ENCODE results near the gene HOXA11.

GRCh38 chr7:27134392-27134791, 50.6 kb downstream of the HOXA11 start:
- TF ChIP-seq CTCF (IDR thresholded peaks at IDR 0.05; ENCODE audit: poor library complexity, severe bottlenecking) (no peak), TAF1 (IDR thresholded peaks at IDR 0.05; ENCODE audit: low read depth) (no peak), POLR2AphosphoS5 (IDR thresholded peaks at IDR 0.05) (no peak), EZH2 (IDR thresholded peaks at IDR 0.05; ENCODE audit: borderline replicate concordance, insufficient read depth, low read length, poor library complexity, severe bottlenecking) (no peak)
- TF ChIP-seq, protein P1, sequence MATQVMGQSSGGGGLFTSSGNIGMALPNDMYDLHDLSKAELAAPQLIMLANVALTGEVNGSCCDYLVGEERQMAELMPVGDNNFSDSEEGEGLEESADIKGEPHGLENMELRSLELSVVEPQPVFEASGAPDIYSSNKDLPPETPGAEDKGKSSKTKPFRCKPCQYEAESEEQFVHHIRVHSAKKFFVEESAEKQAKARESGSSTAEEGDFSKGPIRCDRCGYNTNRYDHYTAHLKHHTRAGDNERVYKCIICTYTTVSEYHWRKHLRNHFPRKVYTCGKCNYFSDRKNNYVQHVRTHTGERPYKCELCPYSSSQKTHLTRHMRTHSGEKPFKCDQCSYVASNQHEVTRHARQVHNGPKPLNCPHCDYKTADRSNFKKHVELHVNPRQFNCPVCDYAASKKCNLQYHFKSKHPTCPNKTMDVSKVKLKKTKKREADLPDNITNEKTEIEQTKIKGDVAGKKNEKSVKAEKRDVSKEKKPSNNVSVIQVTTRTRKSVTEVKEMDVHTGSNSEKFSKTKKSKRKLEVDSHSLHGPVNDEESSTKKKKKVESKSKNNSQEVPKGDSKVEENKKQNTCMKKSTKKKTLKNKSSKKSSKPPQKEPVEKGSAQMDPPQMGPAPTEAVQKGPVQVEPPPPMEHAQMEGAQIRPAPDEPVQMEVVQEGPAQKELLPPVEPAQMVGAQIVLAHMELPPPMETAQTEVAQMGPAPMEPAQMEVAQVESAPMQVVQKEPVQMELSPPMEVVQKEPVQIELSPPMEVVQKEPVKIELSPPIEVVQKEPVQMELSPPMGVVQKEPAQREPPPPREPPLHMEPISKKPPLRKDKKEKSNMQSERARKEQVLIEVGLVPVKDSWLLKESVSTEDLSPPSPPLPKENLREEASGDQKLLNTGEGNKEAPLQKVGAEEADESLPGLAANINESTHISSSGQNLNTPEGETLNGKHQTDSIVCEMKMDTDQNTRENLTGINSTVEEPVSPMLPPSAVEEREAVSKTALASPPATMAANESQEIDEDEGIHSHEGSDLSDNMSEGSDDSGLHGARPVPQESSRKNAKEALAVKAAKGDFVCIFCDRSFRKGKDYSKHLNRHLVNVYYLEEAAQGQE (IDR thresholded peaks at IDR 0.05; ENCODE audit: borderline replicate concordance) = no peak
